Liver (tissue), 9 donors: ENCODE results near the gene CLDN20. TPM values are rescaled to one million over a fixed set of nuclear protein-coding genes. Genes with fewer than 3 reads are reported as not detected.

Source experiments
- DNase-seq: peaks from one replicate; pipeline ENCODE4 v3.0.0-alpha.2; 2017; ENCODE audit warnings: low spot score
- H3K27ac ChIP-seq, 2 donors: one replicate each; pipeline ENCODE4 v1.7.0; 2013; ENCODE audit warnings: inconsistent platforms in 2 of 2, low read length in 2 of 2, control low read depth in 1 of 2, low read depth in 1 of 2, mild to moderate bottlenecking in 1 of 2
- H3K27me3 ChIP-seq, 4 donors: one replicate each; pipeline versions ENCODE4 v1.6.1 to v1.7.0; 2013; ENCODE audit warnings: low read length in 3 of 4, inconsistent platforms in 1 of 4, mild to moderate bottlenecking in 1 of 4, moderate library complexity in 1 of 4; ENCODE audit not compliant: control insufficient read depth in 4 of 4, insufficient read depth in 4 of 4
- H3K36me3 ChIP-seq, 4 donors: one replicate each; pipeline versions ENCODE4 v1.6.1 to v1.7.0; 2013; ENCODE audit warnings: low read length in 3 of 4, mild to moderate bottlenecking in 3 of 4, low read depth in 1 of 4, moderate library complexity in 1 of 4; ENCODE audit not compliant: control insufficient read depth in 4 of 4, insufficient read depth in 3 of 4
- H3K4me1 ChIP-seq, 4 donors: one replicate each; pipeline versions ENCODE4 v1.6.1 to v1.7.0; 2013; ENCODE audit warnings: low read length in 3 of 4, mild to moderate bottlenecking in 3 of 4, moderate library complexity in 1 of 4; ENCODE audit not compliant: control insufficient read depth in 4 of 4, insufficient read depth in 4 of 4
- H3K4me3 ChIP-seq, 3 donors: one replicate each; pipeline versions ENCODE4 v1.6.1 to v1.7.0; 2013; ENCODE audit warnings: low read length in 3 of 3, control low read depth in 1 of 3, low read depth in 1 of 3, mild to moderate bottlenecking in 1 of 3
- H3K9ac ChIP-seq, 2 donors: one replicate each; pipeline ENCODE4 v1.7.0; 2013; ENCODE audit warnings: low read length in 2 of 2, mild to moderate bottlenecking in 2 of 2, moderate library complexity in 2 of 2, control low read depth in 1 of 2, low read depth in 1 of 2
- H3K9me3 ChIP-seq, 4 donors: one replicate each; pipeline versions ENCODE4 v1.6.1 to v1.7.0; 2013; ENCODE audit warnings: low read length in 3 of 4; ENCODE audit not compliant: control insufficient read depth in 4 of 4
- EGR1 ChIP-seq, 2 donors: IDR thresholded peaks; 2 replicates each; pipeline ENCODE4 v1.6.1; 2016 to 2018; ENCODE audit warnings: antibody characterized with exemption in 2 of 2, low read depth in 2 of 2
- HNF4A ChIP-seq, 2 donors: conservative IDR thresholded peaks; 2 replicates each; pipeline ENCODE4 v1.6.1; 2016; ENCODE audit warnings: antibody characterized with exemption in 2 of 2, mild to moderate bottlenecking in 2 of 2
- HNF4G ChIP-seq: IDR thresholded peaks from 2 replicates; pipeline ENCODE4 v1.6.1; 2016; ENCODE audit warnings: antibody characterized with exemption
- JUND ChIP-seq, 2 donors: IDR thresholded peaks; 2 replicates each; pipeline ENCODE4 v1.6.1; 2016; ENCODE audit warnings: antibody characterized with exemption in 2 of 2
- NR2F2 ChIP-seq: IDR thresholded peaks from 2 replicates; pipeline ENCODE4 v1.6.1; 2016; ENCODE audit warnings: antibody characterized with exemption
- RXRA ChIP-seq, 2 donors: IDR thresholded peaks; 2 replicates each; pipeline ENCODE4 v1.6.1; 2017 to 2018; ENCODE audit warnings: antibody characterized with exemption in 2 of 2, mild to moderate bottlenecking in 1 of 2
- SP1 ChIP-seq: IDR thresholded peaks from 2 replicates; pipeline ENCODE4 v1.6.1; 2018; ENCODE audit warnings: antibody characterized with exemption, mild to moderate bottlenecking
- TAF1 ChIP-seq: conservative IDR thresholded peaks from 2 replicates; pipeline ENCODE4 v1.6.1; 2016; ENCODE audit warnings: antibody characterized with exemption, mild to moderate bottlenecking
- WGBS: extraction: QIAGEN DNeasy Blood & Tissue Kit; methylation state at CpG from one replicate; pipeline ENCODE4 v1.1.7; 2013; 5-methylcytosine and 5-hydroxymethylcytosine counted together
- polyA plus RNA-seq, 2 donors: library from polyadenylated mRNA; stranded (reverse) in 1 of 2; unstranded in 1 of 2; fragments of 200-250 nt in 1 of 2; fragments of >200 nt in 1 of 2; fragmentation: Nextera tagmentation in 1 of 2; extraction: Ambion mirVana in 1 of 2; gene quantifications; one replicate each; pipeline versions ENCODE4 v1.2.1 to v1.2.3, GENCODE V29; 2013 to 2015
- total RNA-seq, 2 donors: library from RNA; depleted of rRNA; stranded (reverse); fragments of >200 nt; gene quantifications; one replicate each; pipeline ENCODE4 v1.2.3, GENCODE V29; 2014
- TF ChIP-seq, protein P1 (sequence below): IDR thresholded peaks from 2 replicates; pipeline ENCODE4 v1.6.1; 2016; ENCODE audit warnings: antibody characterized with exemption, mild to moderate bottlenecking
- TF ChIP-seq, protein P2 (sequence below): IDR thresholded peaks from 2 replicates; pipeline ENCODE4 v1.6.1; 2016; ENCODE audit warnings: antibody characterized with exemption
- TF ChIP-seq, protein P3 (sequence below): fragments of 150-350 bp; IDR thresholded peaks from 2 replicates; pipeline ENCODE4 v1.5.1; 2017; ENCODE audit warnings: improper control_type of control experiment, low read depth, low read length; ENCODE audit not compliant: missing input control
- donor health status: healthy.
- donor health status: healthy.
- donor health status: healthy.
- donor health status: healthy.
- donor health status: healthy.

Gene CLDN20
- total and polyA plus RNA-seq, 4 donors, result 0.26 TPM; not detected in 3

DNA sequence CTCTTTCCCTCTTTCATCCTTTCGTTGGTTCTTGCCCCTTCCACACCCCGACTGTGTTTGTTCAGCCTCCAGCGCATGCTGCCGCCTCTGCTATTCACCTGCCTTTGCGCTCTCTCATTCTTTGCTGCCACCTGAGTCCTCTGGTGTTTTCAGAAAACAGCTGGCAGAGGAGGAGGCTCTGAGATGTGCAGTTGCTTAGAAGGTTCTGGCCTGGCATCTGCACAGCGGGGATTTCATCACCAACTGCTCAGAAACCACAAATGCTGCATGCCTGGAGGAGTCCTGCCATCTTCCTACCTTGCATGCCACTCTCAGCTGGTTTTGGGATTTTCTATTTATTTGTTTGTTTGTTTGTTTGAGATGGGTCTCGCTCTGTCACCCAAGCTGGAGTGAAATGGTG lies 39.2 kb upstream of the CLDN20 start:
- 74% methylated on average over 7 of the region's 7 CpGs for WGBS
- H3K36me3 ChIP-seq, result no peaks in the 10 kb centered on the region
- H3K27me3 ChIP-seq, result peaks cover 0 to 6% (median 0%) of the 10 kb centered on the region in 4 donors
- TF ChIP-seq, protein P1, sequence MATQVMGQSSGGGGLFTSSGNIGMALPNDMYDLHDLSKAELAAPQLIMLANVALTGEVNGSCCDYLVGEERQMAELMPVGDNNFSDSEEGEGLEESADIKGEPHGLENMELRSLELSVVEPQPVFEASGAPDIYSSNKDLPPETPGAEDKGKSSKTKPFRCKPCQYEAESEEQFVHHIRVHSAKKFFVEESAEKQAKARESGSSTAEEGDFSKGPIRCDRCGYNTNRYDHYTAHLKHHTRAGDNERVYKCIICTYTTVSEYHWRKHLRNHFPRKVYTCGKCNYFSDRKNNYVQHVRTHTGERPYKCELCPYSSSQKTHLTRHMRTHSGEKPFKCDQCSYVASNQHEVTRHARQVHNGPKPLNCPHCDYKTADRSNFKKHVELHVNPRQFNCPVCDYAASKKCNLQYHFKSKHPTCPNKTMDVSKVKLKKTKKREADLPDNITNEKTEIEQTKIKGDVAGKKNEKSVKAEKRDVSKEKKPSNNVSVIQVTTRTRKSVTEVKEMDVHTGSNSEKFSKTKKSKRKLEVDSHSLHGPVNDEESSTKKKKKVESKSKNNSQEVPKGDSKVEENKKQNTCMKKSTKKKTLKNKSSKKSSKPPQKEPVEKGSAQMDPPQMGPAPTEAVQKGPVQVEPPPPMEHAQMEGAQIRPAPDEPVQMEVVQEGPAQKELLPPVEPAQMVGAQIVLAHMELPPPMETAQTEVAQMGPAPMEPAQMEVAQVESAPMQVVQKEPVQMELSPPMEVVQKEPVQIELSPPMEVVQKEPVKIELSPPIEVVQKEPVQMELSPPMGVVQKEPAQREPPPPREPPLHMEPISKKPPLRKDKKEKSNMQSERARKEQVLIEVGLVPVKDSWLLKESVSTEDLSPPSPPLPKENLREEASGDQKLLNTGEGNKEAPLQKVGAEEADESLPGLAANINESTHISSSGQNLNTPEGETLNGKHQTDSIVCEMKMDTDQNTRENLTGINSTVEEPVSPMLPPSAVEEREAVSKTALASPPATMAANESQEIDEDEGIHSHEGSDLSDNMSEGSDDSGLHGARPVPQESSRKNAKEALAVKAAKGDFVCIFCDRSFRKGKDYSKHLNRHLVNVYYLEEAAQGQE, result no peak
- no peak for TF ChIP-seq TAF1
- TF ChIP-seq, protein P2, sequence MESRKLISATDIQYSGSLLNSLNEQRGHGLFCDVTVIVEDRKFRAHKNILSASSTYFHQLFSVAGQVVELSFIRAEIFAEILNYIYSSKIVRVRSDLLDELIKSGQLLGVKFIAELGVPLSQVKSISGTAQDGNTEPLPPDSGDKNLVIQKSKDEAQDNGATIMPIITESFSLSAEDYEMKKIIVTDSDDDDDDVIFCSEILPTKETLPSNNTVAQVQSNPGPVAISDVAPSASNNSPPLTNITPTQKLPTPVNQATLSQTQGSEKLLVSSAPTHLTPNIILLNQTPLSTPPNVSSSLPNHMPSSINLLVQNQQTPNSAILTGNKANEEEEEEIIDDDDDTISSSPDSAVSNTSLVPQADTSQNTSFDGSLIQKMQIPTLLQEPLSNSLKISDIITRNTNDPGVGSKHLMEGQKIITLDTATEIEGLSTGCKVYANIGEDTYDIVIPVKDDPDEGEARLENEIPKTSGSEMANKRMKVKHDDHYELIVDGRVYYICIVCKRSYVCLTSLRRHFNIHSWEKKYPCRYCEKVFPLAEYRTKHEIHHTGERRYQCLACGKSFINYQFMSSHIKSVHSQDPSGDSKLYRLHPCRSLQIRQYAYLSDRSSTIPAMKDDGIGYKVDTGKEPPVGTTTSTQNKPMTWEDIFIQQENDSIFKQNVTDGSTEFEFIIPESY, result no peak
- no peak for TF ChIP-seq NR2F2
- TF ChIP-seq SP1, result no peak
- TF ChIP-seq EGR1 (IDR thresholded peaks at IDR 0.05; ENCODE audit: low read depth in 2 of 2), result no peak
- TF ChIP-seq RXRA (IDR thresholded peaks at IDR 0.05), result no peak
- peaks cover 0 to 2% (median 0%) of the 10 kb centered on the region in 4 donors for H3K9me3 ChIP-seq
- no peak overlapping the region for H3K4me3 ChIP-seq
- no peak overlapping the region for H3K27ac ChIP-seq
- DNase-seq, result no peak
- no peaks in the 10 kb centered on the region for H3K4me1 ChIP-seq
- no peak overlapping the region for H3K9ac ChIP-seq

DNA sequence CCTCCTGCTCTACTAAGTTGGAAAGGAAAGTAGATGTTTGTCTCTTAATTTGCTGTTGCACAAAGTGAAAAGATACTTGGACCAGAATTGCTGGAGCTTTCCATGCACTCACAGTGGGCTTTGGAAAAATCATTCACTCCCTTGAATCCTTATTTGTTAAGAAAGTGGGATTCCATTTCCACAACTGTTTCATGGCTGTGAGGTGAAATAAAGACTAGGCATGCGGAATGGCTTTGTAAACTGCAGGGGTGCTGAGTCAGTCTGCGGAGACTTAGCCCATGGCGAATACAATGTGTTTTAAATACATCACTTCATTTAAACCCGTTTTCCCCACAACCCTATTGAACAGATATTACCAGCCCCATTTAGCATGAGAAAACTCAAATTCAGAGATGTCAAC lies 36.8 kb upstream of the CLDN20 start:
- Histone ChIP-seq H3K4me3 (no peak overlapping the region), H3K36me3 (no peaks in the 10 kb centered on the region), H3K4me1 (no peaks in the 10 kb centered on the region), H3K27ac (no peak overlapping the region), H3K27me3 (peaks cover 0 to 6% (median 0%) of the 10 kb centered on the region in 4 donors), H3K9ac (no peak overlapping the region), H3K9me3 (peaks cover 0 to 2% (median 0%) of the 10 kb centered on the region in 4 donors)
- no peak for DNase-seq
- TF ChIP-seq, protein P2, result no peak
- TF ChIP-seq HNF4A (conservative IDR thresholded peaks at IDR 0.05) (no peak), EGR1 (IDR thresholded peaks at IDR 0.05; ENCODE audit: low read depth in 2 of 2) (no peak), RXRA (IDR thresholded peaks at IDR 0.05) (no peak), TAF1 (no peak), HNF4G (no peak), JUND (IDR thresholded peaks at IDR 0.05) (no peak)
- TF ChIP-seq, protein P1, result no peak
- TF ChIP-seq, protein P3, sequence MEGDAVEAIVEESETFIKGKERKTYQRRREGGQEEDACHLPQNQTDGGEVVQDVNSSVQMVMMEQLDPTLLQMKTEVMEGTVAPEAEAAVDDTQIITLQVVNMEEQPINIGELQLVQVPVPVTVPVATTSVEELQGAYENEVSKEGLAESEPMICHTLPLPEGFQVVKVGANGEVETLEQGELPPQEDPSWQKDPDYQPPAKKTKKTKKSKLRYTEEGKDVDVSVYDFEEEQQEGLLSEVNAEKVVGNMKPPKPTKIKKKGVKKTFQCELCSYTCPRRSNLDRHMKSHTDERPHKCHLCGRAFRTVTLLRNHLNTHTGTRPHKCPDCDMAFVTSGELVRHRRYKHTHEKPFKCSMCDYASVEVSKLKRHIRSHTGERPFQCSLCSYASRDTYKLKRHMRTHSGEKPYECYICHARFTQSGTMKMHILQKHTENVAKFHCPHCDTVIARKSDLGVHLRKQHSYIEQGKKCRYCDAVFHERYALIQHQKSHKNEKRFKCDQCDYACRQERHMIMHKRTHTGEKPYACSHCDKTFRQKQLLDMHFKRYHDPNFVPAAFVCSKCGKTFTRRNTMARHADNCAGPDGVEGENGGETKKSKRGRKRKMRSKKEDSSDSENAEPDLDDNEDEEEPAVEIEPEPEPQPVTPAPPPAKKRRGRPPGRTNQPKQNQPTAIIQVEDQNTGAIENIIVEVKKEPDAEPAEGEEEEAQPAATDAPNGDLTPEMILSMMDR, result no peak
- WGBS, result 85% methylated on average over 4 of the region's 4 CpGs
